ENCODE measurements around the gene MBLAC1. TPM values are rescaled to one million over a fixed set of nuclear protein-coding genes. Genes with fewer than 3 reads are reported as not detected.
A peak's percentile ranks its signal among the peaks of the same experiment; 100 is the strongest.

Gene MBLAC1
- total and polyA plus RNA-seq, 9 of the 15 experiments (the other 6 are each of a cell fraction or from before 2014, with no cell fraction given): 0.03 to 3.1 (median 0.52) TPM

GRCh38 chr7:100119072-100119969 is 7.4 kb upstream of the MBLAC1 start, which contains the start of the genes CNPY4 and TAF6 (continued):
- TF ChIP-seq PTTG1 (tag; IDR thresholded peaks at IDR 0.05; ENCODE audit: low read depth) (no peak), PYGO2 (tag; IDR thresholded peaks at IDR 0.05) (no peak), ZNF77 (CRISPR knock-in tag; IDR thresholded peaks at IDR 0.05) (no peak), MED1 (CRISPR knock-in tag; IDR thresholded peaks at IDR 0.05; ENCODE audit: borderline replicate concordance) (no peak), GMEB1 (CRISPR knock-in tag; IDR thresholded peaks at IDR 0.05) (peak; percentile 50), ZNF318 (IDR thresholded peaks at IDR 0.05; ENCODE audit: borderline replicate concordance in 1 of 2, low read depth in 1 of 2) (no peak), EZH2 (IDR thresholded peaks at IDR 0.05; ENCODE audit: borderline replicate concordance, low read depth, low read length) (no peak), ZNF785 (CRISPR knock-in tag; IDR thresholded peaks at IDR 0.05) (no peak)
- TF ChIP-seq, protein P1, sequence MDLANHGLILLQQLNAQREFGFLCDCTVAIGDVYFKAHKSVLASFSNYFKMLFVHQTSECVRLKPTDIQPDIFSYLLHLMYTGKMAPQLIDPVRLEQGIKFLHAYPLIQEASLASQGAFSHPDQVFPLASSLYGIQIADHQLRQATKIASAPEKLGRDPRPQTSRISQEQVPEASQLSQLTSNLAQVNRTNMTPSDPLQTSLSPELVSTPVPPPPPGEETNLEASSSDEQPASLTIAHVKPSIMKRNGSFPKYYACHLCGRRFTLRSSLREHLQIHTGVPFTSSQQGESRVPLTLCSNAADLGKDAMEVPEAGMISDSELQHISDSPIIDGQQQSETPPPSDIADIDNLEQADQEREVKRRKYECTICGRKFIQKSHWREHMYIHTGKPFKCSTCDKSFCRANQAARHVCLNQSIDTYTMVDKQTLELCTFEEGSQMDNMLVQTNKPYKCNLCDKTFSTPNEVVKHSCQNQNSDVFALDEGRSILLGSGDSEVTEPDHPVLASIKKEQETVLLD (IDR thresholded peaks at IDR 0.05): peak; percentile 99
- TF ChIP-seq, protein P2, sequence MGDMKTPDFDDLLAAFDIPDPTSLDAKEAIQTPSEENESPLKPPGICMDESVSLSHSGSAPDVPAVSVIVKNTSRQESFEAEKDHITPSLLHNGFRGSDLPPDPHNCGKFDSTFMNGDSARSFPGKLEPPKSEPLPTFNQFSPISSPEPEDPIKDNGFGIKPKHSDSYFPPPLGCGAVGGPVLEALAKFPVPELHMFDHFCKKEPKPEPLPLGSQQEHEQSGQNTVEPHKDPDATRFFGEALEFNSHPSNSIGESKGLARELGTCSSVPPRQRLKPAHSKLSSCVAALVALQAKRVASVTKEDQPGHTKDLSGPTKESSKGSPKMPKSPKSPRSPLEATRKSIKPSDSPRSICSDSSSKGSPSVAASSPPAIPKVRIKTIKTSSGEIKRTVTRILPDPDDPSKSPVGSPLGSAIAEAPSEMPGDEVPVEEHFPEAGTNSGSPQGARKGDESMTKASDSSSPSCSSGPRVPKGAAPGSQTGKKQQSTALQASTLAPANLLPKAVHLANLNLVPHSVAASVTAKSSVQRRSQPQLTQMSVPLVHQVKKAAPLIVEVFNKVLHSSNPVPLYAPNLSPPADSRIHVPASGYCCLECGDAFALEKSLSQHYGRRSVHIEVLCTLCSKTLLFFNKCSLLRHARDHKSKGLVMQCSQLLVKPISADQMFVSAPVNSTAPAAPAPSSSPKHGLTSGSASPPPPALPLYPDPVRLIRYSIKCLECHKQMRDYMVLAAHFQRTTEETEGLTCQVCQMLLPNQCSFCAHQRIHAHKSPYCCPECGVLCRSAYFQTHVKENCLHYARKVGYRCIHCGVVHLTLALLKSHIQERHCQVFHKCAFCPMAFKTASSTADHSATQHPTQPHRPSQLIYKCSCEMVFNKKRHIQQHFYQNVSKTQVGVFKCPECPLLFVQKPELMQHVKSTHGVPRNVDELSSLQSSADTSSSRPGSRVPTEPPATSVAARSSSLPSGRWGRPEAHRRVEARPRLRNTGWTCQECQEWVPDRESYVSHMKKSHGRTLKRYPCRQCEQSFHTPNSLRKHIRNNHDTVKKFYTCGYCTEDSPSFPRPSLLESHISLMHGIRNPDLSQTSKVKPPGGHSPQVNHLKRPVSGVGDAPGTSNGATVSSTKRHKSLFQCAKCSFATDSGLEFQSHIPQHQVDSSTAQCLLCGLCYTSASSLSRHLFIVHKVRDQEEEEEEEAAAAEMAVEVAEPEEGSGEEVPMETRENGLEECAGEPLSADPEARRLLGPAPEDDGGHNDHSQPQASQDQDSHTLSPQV (IDR thresholded peaks at IDR 0.05): no peak
